Activated CD4-positive, alpha-beta T cell treated with anti-CD3 and anti-CD28 coated beads, Interleukin-2, amount 10 ng/mL, durations not matched to agents 24 days and 14 days (primary cell): ENCODE measurements around the gene RTKN2. TPM values are rescaled to one million over a fixed set of nuclear protein-coding genes. Genes with fewer than 3 reads are reported as not detected.

Experiments
- DNase-seq: peaks from one replicate; pipeline ENCODE4 v3.0.0; 2022
- H3K27ac Mint-ChIP-seq: one replicate; pipeline ENCODE4 v1.8.0; 2022; ENCODE audit warnings: mild to moderate bottlenecking, mixed read lengths
- H3K27me3 Mint-ChIP-seq: one replicate; pipeline ENCODE4 v1.8.0; 2022; ENCODE audit warnings: mixed read lengths
- H3K36me3 Mint-ChIP-seq: one replicate; pipeline ENCODE4 v1.8.0; 2022; ENCODE audit warnings: low read depth, mild to moderate bottlenecking, mixed read lengths
- H3K4me1 Mint-ChIP-seq: one replicate; pipeline ENCODE4 v1.8.0; 2021; ENCODE audit warnings: mixed read lengths
- H3K4me3 Mint-ChIP-seq: one replicate; pipeline ENCODE4 v1.8.0; 2022; ENCODE audit warnings: mild to moderate bottlenecking, moderate library complexity, mixed read lengths
- H3K9me3 Mint-ChIP-seq: one replicate; pipeline ENCODE4 v1.8.0; 2021; ENCODE audit warnings: mixed read lengths
- intact Hi-C: fragments of 100-400 bp; cut with micrococcal nuclease; formaldehyde crosslinking; loops from one replicate; pipeline ENCODE4 v1.15.1; 2023
- total RNA-seq: library from RNA; stranded (reverse); gene quantifications from 2 replicates; pipeline ENCODE4 v1.2.3, GENCODE V29; 2022

Gene RTKN2
- total RNA-seq, 1 donor from 2014 or later, result 3.4 TPM

DNA sequence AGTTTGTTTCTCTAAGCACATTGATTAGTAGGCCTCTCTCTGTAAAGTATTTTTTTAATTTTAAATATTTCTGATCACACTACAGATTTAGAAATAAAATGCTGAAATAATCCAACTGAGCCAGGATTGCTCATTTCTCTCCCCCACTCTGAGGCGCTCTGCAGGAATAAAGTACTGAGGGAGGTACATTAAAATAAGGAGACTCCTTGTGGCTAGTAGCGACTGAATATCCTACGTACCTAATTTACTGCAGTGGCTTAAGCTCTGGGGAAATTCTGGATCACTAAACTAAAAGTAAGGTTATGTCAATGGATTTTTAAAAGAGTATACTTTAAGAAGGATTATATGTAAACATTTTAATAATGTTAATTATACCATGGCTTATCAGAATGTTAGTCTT is 75.2 kb downstream of the RTKN2 start:
- no peak overlapping the region for H3K27ac Mint-ChIP-seq
- no peak for DNase-seq
- H3K9me3 Mint-ChIP-seq, result peaks cover 4% of the 10 kb centered on the region
- no peaks in the 10 kb centered on the region for H3K27me3 Mint-ChIP-seq
- H3K36me3 Mint-ChIP-seq, result peaks cover 20% of the 10 kb centered on the region
- peaks cover 20% of the 10 kb centered on the region for H3K4me1 Mint-ChIP-seq
- intact Hi-C loops, result no loop called here
- H3K4me3 Mint-ChIP-seq, result no peak overlapping the region

DNA sequence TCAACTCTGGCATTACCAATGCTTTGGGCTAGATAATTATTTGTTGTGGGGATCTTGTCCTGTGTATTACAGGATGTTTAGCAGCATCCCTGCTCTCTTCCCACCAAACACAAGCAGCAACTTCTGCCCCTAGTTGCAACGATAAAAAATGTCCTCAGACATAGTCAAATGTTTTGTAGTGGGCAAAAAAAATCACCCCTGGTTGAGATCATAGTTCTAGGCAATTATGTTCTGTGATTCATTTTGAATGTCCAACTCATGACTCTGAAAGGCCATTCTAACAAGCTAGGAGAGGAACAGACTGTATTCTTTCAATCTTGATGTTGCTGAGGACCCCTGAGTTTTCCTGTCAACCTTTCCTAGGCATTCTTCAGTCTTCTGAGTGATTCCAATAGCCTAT is 79.5 kb downstream of the RTKN2 start:
- Mint-ChIP-seq H3K36me3 (peaks cover 28% of the 10 kb centered on the region), H3K4me1 (peaks cover 44% of the 10 kb centered on the region), H3K9me3 (peaks cover 4% of the 10 kb centered on the region), H3K4me3 (no peak overlapping the region), H3K27ac (no peak overlapping the region), H3K27me3 (no peaks in the 10 kb centered on the region)
- no peak for DNase-seq
- intact Hi-C loops, result loop anchor here (5.0 to 10.0 kb wide), 3 partner anchors 626 to 1464 kb away; partner anchors contain the start of gene EGR2

DNA sequence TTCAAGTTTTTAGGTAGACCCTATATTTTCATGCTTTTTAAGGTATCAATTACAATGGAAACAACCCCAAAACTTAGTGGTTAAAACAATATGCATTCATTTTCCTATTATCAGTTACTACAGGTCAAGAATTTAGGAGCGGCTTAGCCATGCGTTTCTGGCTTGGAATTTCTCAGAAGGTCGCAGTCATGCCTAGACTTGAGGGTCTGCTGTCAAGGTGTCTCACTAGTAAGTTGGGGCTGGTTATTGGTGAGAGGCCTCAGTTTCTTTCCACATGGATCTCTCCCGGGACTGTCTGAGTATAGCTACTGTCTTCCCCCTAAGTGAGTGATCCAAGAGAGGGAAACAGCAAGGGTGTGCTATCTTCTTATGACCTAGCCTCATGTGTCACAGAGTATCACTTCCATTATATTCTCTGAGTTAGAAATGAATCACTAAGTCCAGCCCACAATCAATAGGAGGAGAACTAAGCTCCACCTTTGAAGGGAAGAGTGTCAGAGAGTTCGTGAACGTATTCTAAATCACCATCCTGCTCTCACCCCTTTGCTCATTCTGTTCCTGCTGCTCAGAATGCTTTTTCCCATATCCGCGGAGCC is 80.5 kb downstream of the RTKN2 start:
- Mint-ChIP-seq H3K36me3 (peaks cover 28% of the 10 kb centered on the region), H3K27ac (peak overlapping the region; percentile 95), H3K4me3 (peak overlapping the region; percentile 10), H3K27me3 (no peaks in the 10 kb centered on the region), H3K4me1 (peaks cover 51% of the 10 kb centered on the region), H3K9me3 (peaks cover 4% of the 10 kb centered on the region)
- intact Hi-C loops, result loop anchor here (1.0 to 10.0 kb wide), 4 partner anchors 37 to 1463 kb away; partner anchors contain the start of gene EGR2
- DNase-seq, result no peak

DNA sequence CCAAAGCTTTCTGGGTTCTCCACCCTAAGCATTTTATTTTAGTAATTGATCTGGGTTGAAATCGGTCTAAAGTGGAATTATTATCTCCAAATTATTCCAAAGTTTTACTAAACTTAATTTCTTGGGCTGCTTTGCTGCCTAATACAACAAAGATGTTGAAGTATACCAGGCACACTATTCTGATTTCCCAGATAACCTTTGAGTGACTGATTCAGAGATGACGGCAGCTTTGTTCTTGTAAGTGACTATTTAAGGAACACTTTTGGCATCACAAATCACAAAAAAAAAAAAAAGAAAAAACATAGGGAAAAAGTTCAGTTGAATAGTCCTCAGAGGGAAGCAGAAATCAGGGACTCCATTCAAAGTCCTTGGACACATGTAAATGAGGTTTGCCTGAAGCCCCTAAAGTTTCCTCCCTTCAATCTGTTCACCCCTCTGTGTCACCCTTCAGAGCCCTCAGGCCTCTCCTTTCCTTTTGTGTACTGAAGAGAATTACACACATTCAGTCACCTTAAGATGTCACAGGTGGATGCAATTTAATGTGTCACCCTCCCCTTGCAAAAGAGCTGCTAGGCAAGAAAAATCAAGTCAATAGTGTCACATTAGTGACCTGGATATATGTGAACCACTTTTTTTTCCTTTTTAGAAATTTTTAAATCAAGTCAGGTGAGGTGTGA is 81.5 kb downstream of the RTKN2 start:
- H3K27ac Mint-ChIP-seq, result peak overlapping the region; percentile 95
- H3K9me3 Mint-ChIP-seq, result peaks cover 4% of the 10 kb centered on the region
- peak overlapping the region; percentile 56 for H3K4me3 Mint-ChIP-seq
- peak; percentile 66 for DNase-seq
- H3K36me3 Mint-ChIP-seq, result peaks cover 25% of the 10 kb centered on the region
- H3K4me1 Mint-ChIP-seq, result peaks cover 53% of the 10 kb centered on the region
- intact Hi-C loops, result loop anchor here (1.0 to 10.0 kb wide), 7 partner anchors 12 to 1462 kb away; partner anchors contain the start of gene EGR2
- no peaks in the 10 kb centered on the region for H3K27me3 Mint-ChIP-seq

DNA sequence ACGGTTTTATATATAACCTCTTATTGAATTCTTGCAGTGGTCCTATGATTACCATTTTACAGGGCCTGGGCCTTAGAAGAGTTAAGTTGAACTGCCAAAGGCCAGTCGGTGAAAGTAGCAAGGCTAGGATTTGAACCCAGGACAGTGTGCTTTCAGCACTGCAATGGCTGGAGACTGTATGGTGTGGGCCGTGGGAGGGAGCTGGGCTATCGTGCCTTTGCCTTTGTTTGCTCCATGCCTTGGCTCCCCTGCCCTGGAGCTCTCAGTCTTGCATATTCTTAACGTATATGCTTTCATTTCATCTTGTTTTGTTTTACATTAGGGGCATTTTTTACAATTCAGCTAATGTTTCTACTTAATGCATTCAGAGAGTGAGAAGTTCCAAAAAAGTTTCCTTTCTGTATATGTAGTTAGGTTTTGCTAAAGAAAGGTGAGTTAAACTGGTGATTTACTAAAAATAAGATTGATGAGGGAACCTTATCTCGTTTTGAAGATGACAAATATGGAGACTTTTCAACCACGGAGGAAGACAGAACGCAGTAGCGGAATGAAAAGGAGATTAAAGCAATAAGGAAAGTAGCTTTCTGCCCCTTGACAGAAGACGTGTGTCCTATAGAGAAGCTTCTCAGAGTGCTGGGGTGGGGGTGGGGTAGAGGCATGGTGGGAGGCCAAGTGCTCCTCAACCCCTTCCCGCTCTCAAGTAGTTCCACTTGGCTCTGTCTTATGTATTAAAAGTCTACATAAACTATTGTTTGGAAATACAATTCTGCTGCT is 82.5 kb downstream of the RTKN2 start:
- Mint-ChIP-seq H3K27ac (peak overlapping the region; percentile 95), H3K4me3 (peak overlapping the region; percentile 56), H3K36me3 (peaks cover 31% of the 10 kb centered on the region), H3K4me1 (peaks cover 61% of the 10 kb centered on the region), H3K27me3 (no peaks in the 10 kb centered on the region), H3K9me3 (peaks cover 6% of the 10 kb centered on the region)
- DNase-seq, result peak; percentile 73
- intact Hi-C loops, result loop anchor here (1.0 to 10.0 kb wide), 7 partner anchors 13 to 1461 kb away; partner anchors contain the start of gene EGR2

DNA sequence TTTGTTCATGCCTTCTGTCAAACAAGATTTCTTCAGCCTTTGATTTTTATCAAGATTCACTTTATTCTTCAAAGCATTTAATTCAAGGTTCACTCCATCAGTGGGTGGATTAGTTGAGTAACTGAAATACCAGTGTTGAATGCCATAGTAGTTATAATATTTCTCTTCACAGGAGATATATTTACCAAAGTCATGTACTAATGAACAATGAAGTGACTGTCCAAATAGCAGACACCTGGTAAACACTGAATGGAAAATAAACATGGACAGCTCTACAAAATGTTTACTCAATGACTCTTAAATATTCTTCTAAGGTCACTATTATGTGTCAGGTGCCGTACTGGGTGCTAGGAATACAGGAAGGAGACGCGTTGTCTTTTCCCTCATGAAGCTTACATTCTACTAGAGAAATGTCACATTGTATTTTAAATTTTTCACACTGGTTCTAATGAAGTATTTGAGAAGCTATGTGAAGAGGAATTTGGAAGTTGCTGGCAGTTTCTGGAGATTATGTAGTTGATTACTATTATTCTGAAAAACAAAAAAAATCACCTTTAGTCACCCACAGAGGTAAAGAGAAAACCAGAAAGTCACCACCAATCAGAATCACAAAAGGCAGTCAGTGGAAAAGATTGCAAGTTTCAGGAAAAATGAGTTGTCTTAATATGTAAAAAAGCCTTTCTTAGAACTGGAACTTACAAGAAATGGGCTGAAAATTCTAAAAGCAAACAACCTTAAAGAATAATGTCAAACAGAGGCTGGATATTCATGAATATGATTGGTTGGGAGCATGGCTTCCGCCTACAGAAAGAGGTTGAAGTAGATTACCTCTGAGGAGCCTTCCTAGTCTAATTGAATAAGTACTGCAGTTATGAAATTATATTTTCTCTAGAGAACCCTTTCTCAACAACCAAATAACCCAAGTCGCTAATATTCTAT is 84.5 kb downstream of the RTKN2 start:
- peaks cover 65% of the 10 kb centered on the region for H3K4me1 Mint-ChIP-seq
- no peaks in the 10 kb centered on the region for H3K27me3 Mint-ChIP-seq
- H3K36me3 Mint-ChIP-seq, result peaks cover 36% of the 10 kb centered on the region
- peak; percentile 72 for DNase-seq
- H3K27ac Mint-ChIP-seq, result peak overlapping the region; percentile 92
- intact Hi-C loops, result loop anchor here (1.0 to 10.0 kb wide), 15 partner anchors 15 to 1459 kb away; partner anchors contain the start of gene EGR2
- H3K4me3 Mint-ChIP-seq, result peak overlapping the region; percentile 41
- peaks cover 11% of the 10 kb centered on the region for H3K9me3 Mint-ChIP-seq

DNA sequence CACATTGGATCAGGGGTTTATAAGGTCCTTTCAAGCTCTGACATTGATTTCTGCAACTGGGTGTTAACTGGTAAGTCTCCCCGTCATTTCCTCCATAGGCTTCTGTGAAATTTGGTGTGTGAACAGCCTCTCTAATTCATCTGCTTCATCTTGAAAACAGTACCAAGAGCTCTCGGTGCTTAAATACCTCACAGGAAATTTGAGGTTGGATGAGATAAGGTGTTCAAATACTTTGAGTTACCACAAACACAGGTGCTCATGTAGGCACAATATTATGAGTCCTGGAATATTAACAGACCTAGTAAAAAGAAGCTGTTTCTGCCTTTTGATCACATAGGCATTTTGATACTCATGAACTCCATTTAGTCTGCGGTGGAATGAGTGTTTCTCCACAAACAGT is 85.2 kb downstream of the RTKN2 start:
- H3K36me3 Mint-ChIP-seq, result peaks cover 41% of the 10 kb centered on the region
- peak overlapping the region; percentile 41 for H3K4me3 Mint-ChIP-seq
- intact Hi-C loops, result loop anchor here (1.0 to 10.0 kb wide), 13 partner anchors 15 to 1459 kb away; partner anchors contain the start of gene EGR2
- peak overlapping the region; percentile 92 for H3K27ac Mint-ChIP-seq
- peaks cover 68% of the 10 kb centered on the region for H3K4me1 Mint-ChIP-seq
- H3K27me3 Mint-ChIP-seq, result no peaks in the 10 kb centered on the region
- H3K9me3 Mint-ChIP-seq, result peaks cover 16% of the 10 kb centered on the region
- DNase-seq, result peak; percentile 90

DNA sequence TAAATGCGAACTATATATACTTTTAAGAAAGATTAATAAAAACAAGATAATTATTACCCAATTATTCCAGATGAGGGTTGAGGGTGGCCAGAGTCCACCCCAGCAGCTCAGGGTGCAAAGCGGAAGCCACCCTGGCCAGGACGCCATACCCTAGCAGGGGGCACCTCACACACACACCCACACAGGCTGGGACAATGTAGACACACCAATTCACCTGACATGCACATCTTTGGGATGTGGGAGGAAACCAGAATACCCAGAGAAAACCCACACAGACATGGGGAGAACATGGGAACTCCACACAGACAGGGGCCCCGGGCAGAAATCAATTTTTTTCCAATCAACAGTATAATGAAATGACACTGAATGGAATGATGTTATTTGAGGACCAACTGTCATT is 86.0 kb downstream of the RTKN2 start:
- peak overlapping the region; percentile 87 for H3K27ac Mint-ChIP-seq
- peaks cover 62% of the 10 kb centered on the region for H3K4me1 Mint-ChIP-seq
- peaks cover 42% of the 10 kb centered on the region for H3K36me3 Mint-ChIP-seq
- peak overlapping the region; percentile 40 for H3K4me3 Mint-ChIP-seq
- intact Hi-C loops, result loop anchor here (2.0 to 10.0 kb wide), 9 partner anchors 16 to 1458 kb away; partner anchors contain the start of gene EGR2
- H3K9me3 Mint-ChIP-seq, result peaks cover 19% of the 10 kb centered on the region
- peak; percentile 69 for DNase-seq
- H3K27me3 Mint-ChIP-seq, result no peaks in the 10 kb centered on the region

DNA sequence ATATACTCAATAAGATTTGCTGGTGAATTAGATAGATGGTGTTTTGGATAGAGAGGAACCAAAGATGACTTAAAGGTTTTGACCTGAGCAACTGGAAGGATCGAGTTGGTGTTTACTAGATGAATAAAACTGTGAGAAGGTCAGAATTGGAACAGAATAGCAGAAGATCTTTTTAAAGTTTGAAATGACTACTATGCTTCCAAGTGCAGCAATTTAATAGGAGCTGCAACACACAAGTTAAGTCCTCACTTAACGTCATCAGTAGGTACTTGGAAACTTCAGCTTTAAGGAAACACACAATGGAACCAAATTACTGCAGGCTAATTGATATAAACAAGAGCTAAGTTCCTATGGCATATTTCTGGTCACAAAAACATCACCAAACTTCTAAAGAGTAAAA is 86.5 kb downstream of the RTKN2 start:
- no peaks in the 10 kb centered on the region for H3K27me3 Mint-ChIP-seq
- intact Hi-C loops, result loop anchor here (2.0 to 10.0 kb wide), 9 partner anchors 17 to 1457 kb away; partner anchors contain the start of gene EGR2
- DNase-seq, result no peak
- H3K36me3 Mint-ChIP-seq, result peaks cover 45% of the 10 kb centered on the region
- peaks cover 23% of the 10 kb centered on the region for H3K9me3 Mint-ChIP-seq
- H3K4me3 Mint-ChIP-seq, result peak overlapping the region; percentile 20
- H3K4me1 Mint-ChIP-seq, result peaks cover 62% of the 10 kb centered on the region
- H3K27ac Mint-ChIP-seq, result peak overlapping the region; percentile 85

DNA sequence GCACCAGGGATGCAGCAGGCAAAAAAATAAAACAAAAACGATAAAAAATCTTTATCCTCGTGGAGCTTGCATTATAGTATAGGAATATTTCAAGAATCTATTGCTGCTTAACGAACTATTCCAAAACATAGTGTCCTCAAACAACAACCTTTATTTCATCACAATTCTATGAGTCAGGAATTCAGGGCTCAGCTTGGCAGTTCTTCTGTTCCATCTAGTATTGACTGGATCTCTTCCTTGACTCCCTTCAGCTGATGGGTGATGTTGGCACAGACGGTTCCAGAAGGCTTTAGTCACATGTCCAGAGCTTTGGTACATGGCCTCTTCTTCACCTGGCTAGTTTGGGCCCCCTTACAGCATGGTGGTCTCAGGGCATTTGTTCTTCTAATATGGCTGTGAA is 88.0 kb downstream of the RTKN2 start:
- peaks cover 51% of the 10 kb centered on the region for H3K36me3 Mint-ChIP-seq
- intact Hi-C loops, result loop anchor here (5.0 to 10.0 kb wide), 6 partner anchors 247 to 1456 kb away; partner anchors contain the start of gene EGR2
- H3K4me1 Mint-ChIP-seq, result peaks cover 56% of the 10 kb centered on the region
- no peaks in the 10 kb centered on the region for H3K27me3 Mint-ChIP-seq
- no peak for DNase-seq
- peak overlapping the region; percentile 31 for H3K4me3 Mint-ChIP-seq
- H3K27ac Mint-ChIP-seq, result peak overlapping the region; percentile 85
- peaks cover 27% of the 10 kb centered on the region for H3K9me3 Mint-ChIP-seq

DNA sequence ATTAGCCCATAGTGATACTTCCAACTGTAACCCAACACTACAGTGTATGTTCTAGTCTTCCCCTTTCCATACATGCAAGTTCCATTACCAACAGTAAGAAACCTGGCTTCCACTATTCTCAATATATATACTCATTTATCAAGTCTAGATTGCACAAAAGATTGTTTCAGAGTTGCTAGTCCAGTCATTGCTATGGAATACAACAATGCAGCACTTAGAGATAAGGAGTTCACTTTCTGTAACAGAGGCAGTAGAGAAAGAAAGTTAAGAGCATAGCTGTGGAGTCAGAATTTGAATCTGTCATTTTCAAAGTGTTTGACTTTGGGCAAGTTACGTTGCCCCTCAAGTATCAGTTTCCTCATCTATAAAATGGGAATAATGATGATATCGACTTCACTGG is 90.1 kb downstream of the RTKN2 start:
- no peaks in the 10 kb centered on the region for H3K27me3 Mint-ChIP-seq
- intact Hi-C loops, result no loop called here
- H3K9me3 Mint-ChIP-seq, result peaks cover 27% of the 10 kb centered on the region
- DNase-seq, result no peak
- H3K4me3 Mint-ChIP-seq, result no peak overlapping the region
- peaks cover 52% of the 10 kb centered on the region for H3K36me3 Mint-ChIP-seq
- H3K4me1 Mint-ChIP-seq, result peaks cover 52% of the 10 kb centered on the region
- H3K27ac Mint-ChIP-seq, result no peak overlapping the region

DNA sequence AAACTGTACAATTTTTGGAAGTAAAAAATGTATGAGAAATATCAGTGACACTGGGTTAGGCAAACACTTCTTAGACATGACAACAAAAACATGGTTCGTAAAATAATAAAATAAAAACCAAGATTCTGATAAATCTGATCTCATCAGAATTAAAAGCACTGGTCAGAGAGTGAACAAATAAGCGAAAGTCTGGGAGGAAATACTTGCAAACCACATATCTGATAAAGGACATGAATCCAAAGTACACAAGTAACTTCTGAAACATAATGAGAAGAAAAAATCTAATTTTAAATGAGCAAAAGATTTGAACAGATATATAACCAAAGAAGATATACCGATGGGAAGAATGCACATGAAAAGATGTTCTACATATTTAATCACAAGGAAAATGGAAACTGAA is 91.5 kb downstream of the RTKN2 start:
- no peak overlapping the region for H3K4me3 Mint-ChIP-seq
- H3K36me3 Mint-ChIP-seq, result peaks cover 62% of the 10 kb centered on the region
- H3K27me3 Mint-ChIP-seq, result no peaks in the 10 kb centered on the region
- H3K4me1 Mint-ChIP-seq, result peaks cover 46% of the 10 kb centered on the region
- H3K9me3 Mint-ChIP-seq, result peaks cover 36% of the 10 kb centered on the region
- intact Hi-C loops, result no loop called here
- H3K27ac Mint-ChIP-seq, result no peak overlapping the region
- no peak for DNase-seq

DNA sequence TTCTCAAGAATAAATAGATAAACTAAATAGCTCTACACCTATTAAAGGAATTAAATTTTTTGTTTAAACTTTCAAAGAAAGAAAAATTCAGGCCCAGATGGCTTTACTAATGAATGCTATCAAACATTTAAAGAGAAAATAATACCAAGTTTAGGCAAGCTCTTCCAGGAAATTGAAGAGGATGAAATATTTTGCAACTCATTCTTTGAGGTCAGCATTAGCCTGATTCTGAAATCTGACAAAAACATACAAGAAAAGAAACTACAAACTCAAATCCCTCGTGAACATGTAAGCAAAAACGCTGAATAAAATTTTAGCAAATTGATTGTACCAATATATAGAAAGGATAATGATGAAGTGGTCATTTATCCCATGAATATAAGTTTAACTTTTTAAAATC is 93.4 kb downstream of the RTKN2 start:
- Mint-ChIP-seq H3K27me3 (no peaks in the 10 kb centered on the region), H3K4me3 (no peak overlapping the region), H3K9me3 (peaks cover 34% of the 10 kb centered on the region), H3K36me3 (peaks cover 51% of the 10 kb centered on the region), H3K4me1 (peaks cover 31% of the 10 kb centered on the region), H3K27ac (no peak overlapping the region)
- DNase-seq, result no peak
- intact Hi-C loops, result no loop called here
